ENCODE data around the gene DSP. TPM values are rescaled to one million over a fixed set of nuclear protein-coding genes. Genes with fewer than 3 reads are reported as not detected.

DSP gene
- total and polyA plus RNA-seq, 2 of the 13 experiments (the other 11 are each of a cell fraction or from before 2014, with no cell fraction given), result 89.8 to 117 TPM

DNA sequence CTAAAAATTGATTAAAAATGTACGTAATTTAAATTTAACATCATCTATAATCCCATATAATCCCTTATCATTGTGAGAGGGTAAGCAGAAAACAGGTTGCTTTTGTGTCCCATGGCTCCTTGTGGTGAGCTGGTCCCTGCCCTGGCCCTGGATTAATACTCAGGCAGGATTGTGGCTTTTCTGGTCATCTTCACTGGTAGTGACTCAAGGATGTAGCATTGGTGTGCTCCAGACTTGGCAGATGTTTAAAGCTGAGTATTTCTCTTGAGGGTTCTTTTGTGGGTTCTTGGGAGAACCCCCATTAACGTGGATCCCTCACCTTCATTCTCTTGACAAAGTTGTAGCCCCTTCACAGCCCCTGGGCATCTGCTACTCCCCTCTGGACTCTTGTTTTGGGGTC, 87.8 kb downstream of the DSP start:
- Histone ChIP-seq H3K36me3 (replicated peaks in 1 of 2; ENCODE audit: control insufficient read depth in 1 of 2, insufficient read depth in 2 of 2, low read length in 2 of 2) (no peaks in the 10 kb centered on the region), H3K4me2 (ENCODE audit: low read depth, low read length) (no peak overlapping the region), H3K9ac (ENCODE audit: insufficient read depth, low read depth, low read length) (no peak overlapping the region), H3K79me2 (ENCODE audit: insufficient read depth, low read length) (no peaks in the 10 kb centered on the region), H4K20me1 (ENCODE audit: insufficient read depth, low read length) (no peaks in the 10 kb centered on the region), H3K9me3 (ENCODE audit: low read length) (no peaks in the 10 kb centered on the region), H3K27me3 (ENCODE audit: control insufficient read depth in 1 of 2, insufficient read depth in 2 of 2, low read length in 2 of 2) (peaks cover 0 to 3% of the 10 kb centered on the region in 2 experiments; a peak in 1 of 5 replicates), H3K4me1 (ENCODE audit: insufficient read depth, low read length) (no peaks in the 10 kb centered on the region), H3K4me3 (replicated peaks in 1 of 3; ENCODE audit: insufficient read depth in 1 of 3, low read depth in 2 of 3, low read length in 3 of 3) (no peak overlapping the region), H2AFZ (ENCODE audit: low read length) (no peak overlapping the region), H3K27ac (ENCODE audit: extremely low read length, insufficient read depth, low read length) (no peak overlapping the region)
- intact Hi-C loops (cut with micrococcal nuclease; ENCODE audit: unreplicated experiment) (no loop called here), in situ Hi-C loops (cut with HindIII; ENCODE audit: extremely low pct_ligation_motif_present, low pct_unique_long_range_greater_than_20kb) (no loop called here)
- DNase-seq (ENCODE audit: low spot score) (no peak), ATAC-seq (no peak), FAIRE-seq (no peak)
- 7% methylated on average over 2 of the region's 2 CpGs for WGBS (ENCODE audit: low lambda C conversion rate)
- ChIA-PET POLR2A (no interaction called here), CTCF (ENCODE audit: low intra/inter-chr PET ratio, low total read pairs) (no interaction called here)
- TF ChIP-seq, protein P1, sequence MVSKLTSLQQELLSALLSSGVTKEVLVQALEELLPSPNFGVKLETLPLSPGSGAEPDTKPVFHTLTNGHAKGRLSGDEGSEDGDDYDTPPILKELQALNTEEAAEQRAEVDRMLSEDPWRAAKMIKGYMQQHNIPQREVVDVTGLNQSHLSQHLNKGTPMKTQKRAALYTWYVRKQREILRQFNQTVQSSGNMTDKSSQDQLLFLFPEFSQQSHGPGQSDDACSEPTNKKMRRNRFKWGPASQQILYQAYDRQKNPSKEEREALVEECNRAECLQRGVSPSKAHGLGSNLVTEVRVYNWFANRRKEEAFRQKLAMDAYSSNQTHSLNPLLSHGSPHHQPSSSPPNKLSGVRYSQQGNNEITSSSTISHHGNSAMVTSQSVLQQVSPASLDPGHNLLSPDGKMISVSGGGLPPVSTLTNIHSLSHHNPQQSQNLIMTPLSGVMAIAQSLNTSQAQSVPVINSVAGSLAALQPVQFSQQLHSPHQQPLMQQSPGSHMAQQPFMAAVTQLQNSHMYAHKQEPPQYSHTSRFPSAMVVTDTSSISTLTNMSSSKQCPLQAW (CRISPR knock-in tag; IDR thresholded peaks at IDR 0.05), result no peak
- TF ChIP-seq SUZ12 (IDR thresholded peaks at IDR 0.05; ENCODE audit: low read depth, low read length), result no peak
- TF ChIP-seq, protein P2, sequence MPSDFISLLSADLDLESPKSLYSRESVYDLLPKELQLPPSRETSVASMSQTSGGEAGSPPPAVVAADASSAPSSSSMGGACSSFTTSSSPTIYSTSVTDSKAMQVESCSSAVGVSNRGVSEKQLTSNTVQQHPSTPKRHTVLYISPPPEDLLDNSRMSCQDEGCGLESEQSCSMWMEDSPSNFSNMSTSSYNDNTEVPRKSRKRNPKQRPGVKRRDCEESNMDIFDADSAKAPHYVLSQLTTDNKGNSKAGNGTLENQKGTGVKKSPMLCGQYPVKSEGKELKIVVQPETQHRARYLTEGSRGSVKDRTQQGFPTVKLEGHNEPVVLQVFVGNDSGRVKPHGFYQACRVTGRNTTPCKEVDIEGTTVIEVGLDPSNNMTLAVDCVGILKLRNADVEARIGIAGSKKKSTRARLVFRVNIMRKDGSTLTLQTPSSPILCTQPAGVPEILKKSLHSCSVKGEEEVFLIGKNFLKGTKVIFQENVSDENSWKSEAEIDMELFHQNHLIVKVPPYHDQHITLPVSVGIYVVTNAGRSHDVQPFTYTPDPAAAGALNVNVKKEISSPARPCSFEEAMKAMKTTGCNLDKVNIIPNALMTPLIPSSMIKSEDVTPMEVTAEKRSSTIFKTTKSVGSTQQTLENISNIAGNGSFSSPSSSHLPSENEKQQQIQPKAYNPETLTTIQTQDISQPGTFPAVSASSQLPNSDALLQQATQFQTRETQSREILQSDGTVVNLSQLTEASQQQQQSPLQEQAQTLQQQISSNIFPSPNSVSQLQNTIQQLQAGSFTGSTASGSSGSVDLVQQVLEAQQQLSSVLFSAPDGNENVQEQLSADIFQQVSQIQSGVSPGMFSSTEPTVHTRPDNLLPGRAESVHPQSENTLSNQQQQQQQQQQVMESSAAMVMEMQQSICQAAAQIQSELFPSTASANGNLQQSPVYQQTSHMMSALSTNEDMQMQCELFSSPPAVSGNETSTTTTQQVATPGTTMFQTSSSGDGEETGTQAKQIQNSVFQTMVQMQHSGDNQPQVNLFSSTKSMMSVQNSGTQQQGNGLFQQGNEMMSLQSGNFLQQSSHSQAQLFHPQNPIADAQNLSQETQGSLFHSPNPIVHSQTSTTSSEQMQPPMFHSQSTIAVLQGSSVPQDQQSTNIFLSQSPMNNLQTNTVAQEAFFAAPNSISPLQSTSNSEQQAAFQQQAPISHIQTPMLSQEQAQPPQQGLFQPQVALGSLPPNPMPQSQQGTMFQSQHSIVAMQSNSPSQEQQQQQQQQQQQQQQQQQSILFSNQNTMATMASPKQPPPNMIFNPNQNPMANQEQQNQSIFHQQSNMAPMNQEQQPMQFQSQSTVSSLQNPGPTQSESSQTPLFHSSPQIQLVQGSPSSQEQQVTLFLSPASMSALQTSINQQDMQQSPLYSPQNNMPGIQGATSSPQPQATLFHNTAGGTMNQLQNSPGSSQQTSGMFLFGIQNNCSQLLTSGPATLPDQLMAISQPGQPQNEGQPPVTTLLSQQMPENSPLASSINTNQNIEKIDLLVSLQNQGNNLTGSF (CRISPR knock-in tag; IDR thresholded peaks at IDR 0.05), result no peak
- BruUV-seq (replicated peaks), result no TSS peak
